GM21723 (cell line): ENCODE data around the gene CNTN5.

Source experiments
- ATAC-seq: cut with Tn5 transposase; IDR thresholded peaks from one replicate; pipeline ENCODE4 v1.9.1; 2021; ENCODE audit warnings: mild to moderate bottlenecking, moderate library complexity; ENCODE audit not compliant: unreplicated experiment

The CNTN5 gene

GRCh38 chr11:100383357-100383865 is 1362.7 kb downstream of the CNTN5 start:
- no peak for ATAC-seq

DNA sequence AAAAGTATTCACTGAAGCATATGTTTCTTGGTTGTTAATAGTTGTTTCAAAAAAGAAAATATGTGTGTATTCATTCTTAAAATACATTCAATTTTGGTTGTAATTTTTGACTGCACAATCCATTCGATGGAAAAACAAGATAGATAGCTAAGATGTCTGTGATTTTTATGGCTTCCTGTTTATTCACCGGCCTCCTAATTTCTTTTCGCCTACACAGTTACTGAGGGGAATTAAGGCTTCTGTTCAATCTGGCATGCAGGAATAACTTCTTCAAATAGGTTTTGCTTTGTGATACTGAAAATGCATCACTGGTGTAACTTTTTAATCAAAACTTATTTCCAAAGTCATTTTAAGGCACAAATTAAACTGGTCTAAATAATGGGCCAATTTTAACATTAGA is 1375.5 kb downstream of the CNTN5 start:
- no peak for ATAC-seq

GRCh38 chr11:100397401-100397800 is 1376.7 kb downstream of the CNTN5 start:
- ATAC-seq: no peak

- no peak for ATAC-seq
Observed at GRCh38 chr11:100403816-100404215, 1383.1 kb downstream of the CNTN5 start.

DNA sequence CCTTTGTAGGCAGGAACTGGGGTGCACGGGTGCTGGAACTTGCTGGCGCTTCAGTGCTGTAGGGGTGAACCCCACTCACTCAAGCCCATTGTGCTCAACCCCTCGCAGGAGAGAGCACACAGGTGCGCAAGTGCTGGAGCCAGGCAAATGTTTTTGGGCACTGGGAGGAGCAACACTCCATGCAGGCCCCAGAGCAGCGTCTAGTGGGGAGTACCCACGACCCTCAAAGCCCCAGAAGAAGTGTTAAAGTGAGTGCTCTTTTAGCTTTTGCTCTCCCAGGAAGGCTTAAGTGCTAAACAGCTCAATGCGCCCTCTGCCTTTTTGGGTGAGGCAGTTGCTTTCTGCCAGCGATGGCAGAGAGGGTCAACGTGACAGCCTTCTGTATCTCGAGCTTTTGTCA is 1384.2 kb downstream of the CNTN5 start:
- no peak for ATAC-seq
